Lower leg skin (tissue), 3 donors: ENCODE measurements around the gene TNFRSF8.

Experiments used
- CTCF ChIP-seq, 3 donors: fragments of 450-650 bp; IDR thresholded peaks; one replicate each; pipeline ENCODE4 v1.5.1; 2016; ENCODE audit warnings: antibody characterized with exemption in 3 of 3, mild to moderate bottlenecking in 3 of 3, moderate library complexity in 2 of 3
- POLR2A ChIP-seq, 2 donors: fragments of 450-650 bp; IDR thresholded peaks; one replicate each; pipeline ENCODE4 v1.6.1; 2016 to 2017; ENCODE audit warnings: antibody characterized with exemption in 2 of 2, mild to moderate bottlenecking in 1 of 2, moderate library complexity in 1 of 2

- no peak for TF ChIP-seq CTCF (IDR thresholded peaks at IDR 0.05)
- TF ChIP-seq POLR2A (IDR thresholded peaks at IDR 0.05) = no peak
These were observed at the start of gene TNFRSF8 for GRCh38 chr1:12063141-12064072.
